ENCODE data around the gene RPL10A. TPM values are rescaled to one million over a fixed set of nuclear protein-coding genes. Genes with fewer than 3 reads are reported as not detected.

RPL10A gene
- total and polyA plus RNA-seq, 2 of the 8 experiments (the other 6 are each of a cell fraction or from before 2014, with no cell fraction given): 1,893 to 2,948 TPM

DNA sequence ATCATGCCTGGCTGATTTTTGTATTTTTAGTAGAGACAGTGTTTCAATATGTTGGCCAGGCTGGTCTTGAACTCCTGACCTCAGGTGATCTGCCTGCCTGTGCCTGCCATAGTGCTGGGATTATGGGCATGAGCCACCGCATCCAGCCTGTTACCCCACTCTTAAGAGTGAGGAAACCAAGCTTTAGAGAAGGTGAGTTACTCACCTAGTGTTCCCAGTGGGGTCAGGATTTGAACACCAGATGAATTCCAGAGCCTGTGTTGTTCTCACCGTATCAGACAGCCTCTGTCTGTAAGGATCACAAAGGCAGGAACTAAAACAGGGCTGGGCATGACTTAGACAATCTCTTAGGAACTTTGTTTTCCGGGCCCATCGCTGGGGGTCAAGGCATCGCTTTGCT lies 25.5 kb upstream of the RPL10A start:
- Histone ChIP-seq H3K9me3 (ENCODE audit: insufficient read depth in 2 of 2, low read depth in 1 of 2, low read length in 1 of 2) (no peaks in the 10 kb centered on the region), H3K27me3 (replicated peaks in 1 of 4; ENCODE audit: control insufficient read depth in 3 of 4, extremely low read depth in 1 of 4, insufficient read depth in 3 of 4, low read length in 3 of 4) (no peaks in the 10 kb centered on the region), H2BK20ac (ENCODE audit: low read length) (no peak overlapping the region), H3K4me1 (replicated peaks in 1 of 4; ENCODE audit: control insufficient read depth in 3 of 4, insufficient read depth in 4 of 4, low read length in 3 of 4) (no peaks in the 10 kb centered on the region), H3K23ac (ENCODE audit: insufficient read length) (no peak overlapping the region), H2BK15ac (ENCODE audit: low read length) (0 out of 2 replicates have a peak overlapping the region, but pooled peaks have one; percentile 72), H3K4me2 (ENCODE audit: insufficient read depth in 1 of 2, low read depth in 2 of 2, low read length in 2 of 2) (no peak overlapping the region), H2BK120ac (replicated peaks; ENCODE audit: low read depth, low read length) (no peak overlapping the region), H4K5ac (ENCODE audit: insufficient read length, low read depth, low read length) (no peak overlapping the region), H3K9ac (replicated peaks in 1 of 4; ENCODE audit: extremely low read depth in 1 of 4, low read depth in 3 of 4, low read length in 3 of 4) (no peak overlapping the region), H3K79me2 (ENCODE audit: control insufficient read depth in 1 of 2, insufficient read depth in 2 of 2, low read length in 2 of 2) (no peaks in the 10 kb centered on the region), H4K91ac (replicated peaks; ENCODE audit: insufficient read length, low read length) (no peak overlapping the region), H3K4me3 (ENCODE audit: extremely low read depth in 1 of 4, insufficient read depth in 2 of 4, low read depth in 3 of 4, low read length in 4 of 4) (no peak overlapping the region), H4K8ac (ENCODE audit: extremely low read depth, insufficient read depth, low read length) (no peak overlapping the region), H3K4ac (replicated peaks; ENCODE audit: insufficient read length, low read depth, low read length) (no peak overlapping the region), H3K56ac (replicated peaks; ENCODE audit: insufficient read length, low read depth, low read length) (no peak overlapping the region), H3K36me3 (ENCODE audit: control insufficient read depth in 2 of 4, insufficient read depth in 4 of 4, low read length in 3 of 4) (no peaks in the 10 kb centered on the region), H3K27ac (ENCODE audit: low read depth, low read length) (no peak overlapping the region), H2AK5ac (ENCODE audit: low read depth, low read length) (no peak overlapping the region), H2AFZ (ENCODE audit: low read length) (no peak overlapping the region), H4K20me1 (replicated peaks in 1 of 2; ENCODE audit: control insufficient read depth in 1 of 2, insufficient read depth in 2 of 2, low read length in 2 of 2) (no peaks in the 10 kb centered on the region), H3K23me2 (ENCODE audit: low read depth, low read length) (no peaks in the 10 kb centered on the region), H2BK12ac (ENCODE audit: low read depth, low read length) (no peak overlapping the region), H3K18ac (ENCODE audit: extremely low read depth, low read length) (no peak overlapping the region), H3K14ac (ENCODE audit: insufficient read length) (no peak overlapping the region), H2BK5ac (ENCODE audit: low read depth, low read length) (no peak overlapping the region), H3K79me1 (ENCODE audit: low read depth, low read length) (no peaks in the 10 kb centered on the region)
- DNase-seq (ENCODE audit: low read depth in 1 of 2, low spot score in 2 of 2): no peak
- CTCF ChIA-PET (ENCODE audit: partially characterized antibody): interaction anchor here (1.4 to 10.5 kb wide), 6 partner anchors 14 to 146 kb away, joined by 3 to 161 read pairs (median 10); partner anchors contain the start of genes DEF6 and PPARD
- FAIRE-seq: no peak
- POLR2A ChIA-PET (ENCODE audit: partially characterized antibody): interaction anchor here (1.1 kb wide), 1 partner anchor 29 kb away, joined by 3 read pairs; no protein-coding TSS in a partner anchor
- WGBS, 2 experiments (ENCODE audit: extremely low coverage in 1 of 2, insufficient coverage in 1 of 2, insufficient read length in 1 of 2, insufficient replicate concordance in 2 of 2, low coverage in 1 of 2, low lambda C conversion rate in 2 of 2, missing lambda C conversion rate in 1 of 2): 87% methylated on average over 5 of the region's 5 CpGs; no CpG with 5 or more reads in 1 of the 2 experiments
- TF ChIP-seq RAD21 (IDR thresholded peaks at IDR 0.05 in 1 of 2, conservative IDR thresholded peaks at IDR 0.05 in 1 of 2; ENCODE audit: low read depth in 2 of 2, low read length in 2 of 2) (no peak), TCF12 (IDR thresholded peaks at IDR 0.05; ENCODE audit: low read depth, low read length) (no peak)

Measured in H1 (cell line).